Transverse colon (tissue), 4 donors: ENCODE data around the gene RIMS1. TPM values are rescaled to one million over a fixed set of nuclear protein-coding genes. Genes with fewer than 3 reads are reported as not detected.

Source experiments
- DNase-seq: peaks from one replicate; pipeline ENCODE4 v3.0.0-alpha.2; 2019
- H3K27ac ChIP-seq, 4 donors: fragments of 200-600 bp; sonication (generic); 2 replicates each; pipeline ENCODE4 v1.5.1; 2016 to 2018; ENCODE audit warnings: inconsistent platforms in 4 of 4
- H3K27me3 ChIP-seq: fragments of 200-600 bp; sonication (generic); 2 replicates; pipeline ENCODE4 v1.5.1; 2017; ENCODE audit warnings: inconsistent platforms
- H3K36me3 ChIP-seq, 4 donors: fragments of 200-600 bp; sonication (generic); 2 replicates each; pipeline ENCODE4 v1.5.1; 2017 to 2019; ENCODE audit warnings: inconsistent platforms in 4 of 4
- H3K4me1 ChIP-seq, 4 donors: fragments of 200-600 bp; sonication (generic); 2 replicates each; pipeline ENCODE4 v1.5.1; 2017 to 2020; ENCODE audit warnings: inconsistent platforms in 4 of 4
- H3K4me3 ChIP-seq, 4 donors: fragments of 200-600 bp; sonication (generic); 1 replicate in 1 of 4; 2 replicates in 3 of 4; pipeline versions ENCODE4 v1.5.1 to v1.6.1; 2017 to 2019; ENCODE audit warnings: inconsistent platforms in 4 of 4
- H3K9me3 ChIP-seq, 2 donors: fragments of 200-600 bp; sonication (generic); 2 replicates each; pipeline ENCODE4 v1.5.1; 2017 to 2019; ENCODE audit warnings: inconsistent platforms in 2 of 2
- EP300 ChIP-seq: sonication (generic); formaldehyde crosslinking; IDR thresholded peaks from one replicate; pipeline ENCODE4 v1.6.1; 2017; ENCODE audit warnings: antibody characterized with exemption, low read depth
- POLR2A ChIP-seq: fragments of 450-650 bp; IDR thresholded peaks from one replicate; pipeline ENCODE4 v1.6.1; 2016; ENCODE audit warnings: antibody characterized with exemption, mild to moderate bottlenecking, moderate library complexity
- POLR2AphosphoS5 ChIP-seq, 3 donors: sonication (generic); formaldehyde crosslinking; IDR thresholded peaks; one replicate each; pipeline ENCODE4 v1.6.1; 2016; ENCODE audit warnings: antibody characterized with exemption in 3 of 3
- WGBS, 2 donors: methylation state at CpG; one replicate each; pipeline ENCODE4 v1.1.5; 2018; ENCODE audit warnings: low coverage in 1 of 2; 5-methylcytosine and 5-hydroxymethylcytosine counted together
- in situ Hi-C, 4 donors: fragments of 200-750 bp; cut with MboI; loops; one replicate each; pipeline versions ENCODE4 v1.15.0 to v1.15.1; 2017; ENCODE audit warnings: low sequenced_read_pairs in 3 of 4, low pct_ligation_motif_present in 1 of 4, low pct_unique_long_range_greater_than_20kb in 1 of 4
- intact Hi-C: fragments of 100-400 bp; cut with DNase I; formaldehyde crosslinking; loops from one replicate; pipeline ENCODE4 v1.15.1; 2023; ENCODE audit warnings: low total_unique reads
- total RNA-seq, 4 donors: library from RNA; depleted of rRNA; stranded (reverse); fragments of >200 nt; gene quantifications; one replicate each; pipeline ENCODE4 v1.1.0, GENCODE V29; 2016
- TF ChIP-seq, protein P1 (sequence below), 5 experiments: fragments of 200-600 bp in 3 of 5; fragments of 450-650 bp in 2 of 5; sonication (generic) in 3 of 5; IDR thresholded peaks; 1 replicate in 2 of 5; 2 replicates in 3 of 5; pipeline ENCODE4 v1.5.1; 2016 to 2017; ENCODE audit warnings: antibody characterized with exemption in 5 of 5, inconsistent platforms in 3 of 5, mild to moderate bottlenecking in 2 of 5, moderate library complexity in 1 of 5

RIMS1 gene
- total RNA-seq, 4 donors from 2014 or later, result 0.32 to 0.41 TPM; not detected in 2

DNA sequence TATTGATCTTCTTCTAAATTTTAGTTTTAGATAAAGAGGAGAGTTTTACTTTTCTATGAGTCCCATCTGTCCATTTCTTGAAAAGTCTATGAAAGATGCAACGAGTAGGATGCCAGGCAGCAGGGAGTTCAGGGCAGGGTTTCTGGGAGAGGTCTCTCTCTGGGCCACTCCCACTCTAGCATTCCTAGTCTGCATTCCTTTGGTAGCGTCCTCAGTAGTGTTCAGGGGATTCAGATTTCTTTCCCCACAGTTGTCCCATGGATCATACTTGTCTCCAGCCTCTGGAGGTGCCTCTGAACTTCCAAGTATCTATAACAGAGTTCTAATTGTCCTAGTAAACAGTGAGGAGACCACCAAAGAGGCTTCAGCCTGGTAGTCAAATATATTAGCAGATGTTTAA lies 225.3 kb downstream of the RIMS1 start:
- Histone ChIP-seq H3K4me3 (no peak overlapping the region), H3K9me3 (no peaks in the 10 kb centered on the region), H3K27me3 (no peaks in the 10 kb centered on the region), H3K4me1 (no peaks in the 10 kb centered on the region), H3K36me3 (no peaks in the 10 kb centered on the region), H3K27ac (no peak overlapping the region)
- in situ Hi-C loops, result no loop called here
- TF ChIP-seq POLR2AphosphoS5 (IDR thresholded peaks at IDR 0.05) (no peak), EP300 (no peak), POLR2A (no peak)
- TF ChIP-seq, protein P1, sequence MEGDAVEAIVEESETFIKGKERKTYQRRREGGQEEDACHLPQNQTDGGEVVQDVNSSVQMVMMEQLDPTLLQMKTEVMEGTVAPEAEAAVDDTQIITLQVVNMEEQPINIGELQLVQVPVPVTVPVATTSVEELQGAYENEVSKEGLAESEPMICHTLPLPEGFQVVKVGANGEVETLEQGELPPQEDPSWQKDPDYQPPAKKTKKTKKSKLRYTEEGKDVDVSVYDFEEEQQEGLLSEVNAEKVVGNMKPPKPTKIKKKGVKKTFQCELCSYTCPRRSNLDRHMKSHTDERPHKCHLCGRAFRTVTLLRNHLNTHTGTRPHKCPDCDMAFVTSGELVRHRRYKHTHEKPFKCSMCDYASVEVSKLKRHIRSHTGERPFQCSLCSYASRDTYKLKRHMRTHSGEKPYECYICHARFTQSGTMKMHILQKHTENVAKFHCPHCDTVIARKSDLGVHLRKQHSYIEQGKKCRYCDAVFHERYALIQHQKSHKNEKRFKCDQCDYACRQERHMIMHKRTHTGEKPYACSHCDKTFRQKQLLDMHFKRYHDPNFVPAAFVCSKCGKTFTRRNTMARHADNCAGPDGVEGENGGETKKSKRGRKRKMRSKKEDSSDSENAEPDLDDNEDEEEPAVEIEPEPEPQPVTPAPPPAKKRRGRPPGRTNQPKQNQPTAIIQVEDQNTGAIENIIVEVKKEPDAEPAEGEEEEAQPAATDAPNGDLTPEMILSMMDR (IDR thresholded peaks at IDR 0.05), result no peak
- no peak for DNase-seq
- intact Hi-C loops, result no loop called here
- WGBS, 2 donors, result 31 to 44% methylated on average over 2 of the region's 2 CpGs

- intact Hi-C loops (no loop called here), in situ Hi-C loops (no loop called here)
- H3K4me3 ChIP-seq, result no peak overlapping the region
- H3K27ac ChIP-seq, result no peak overlapping the region
- H3K27me3 ChIP-seq, result no peaks in the 10 kb centered on the region
- no peaks in the 10 kb centered on the region for H3K36me3 ChIP-seq
- no peak for DNase-seq
- H3K4me1 ChIP-seq, result no peaks in the 10 kb centered on the region
- TF ChIP-seq POLR2A (no peak), EP300 (no peak), POLR2AphosphoS5 (IDR thresholded peaks at IDR 0.05) (no peak)
- TF ChIP-seq, protein P1 (IDR thresholded peaks at IDR 0.05), result no peak
- no peaks in the 10 kb centered on the region for H3K9me3 ChIP-seq
- 78 to 91% methylated on average over 2 of the region's 2 CpGs for WGBS, 2 donors
Measured at GRCh38 chr6:72130327-72130726, 244.0 kb downstream of the RIMS1 start.

- TF ChIP-seq, protein P1 (IDR thresholded peaks at IDR 0.05), result no peak
- TF ChIP-seq EP300 (no peak), POLR2A (no peak), POLR2AphosphoS5 (IDR thresholded peaks at IDR 0.05) (no peak)
- no peak overlapping the region for H3K27ac ChIP-seq
- H3K9me3 ChIP-seq, result no peaks in the 10 kb centered on the region
- no peaks in the 10 kb centered on the region for H3K36me3 ChIP-seq
- H3K4me3 ChIP-seq, result no peak overlapping the region
- DNase-seq, result no peak
- H3K27me3 ChIP-seq, result no peaks in the 10 kb centered on the region
- H3K4me1 ChIP-seq, result no peaks in the 10 kb centered on the region
- 69 to 84% methylated on average over 1 of the region's 1 CpG for WGBS, 2 donors
- in situ Hi-C loops, result no loop called here
- intact Hi-C loops, result no loop called here
Measured at GRCh38 chr6:72132427-72132826, 246.1 kb downstream of the RIMS1 start.

DNA sequence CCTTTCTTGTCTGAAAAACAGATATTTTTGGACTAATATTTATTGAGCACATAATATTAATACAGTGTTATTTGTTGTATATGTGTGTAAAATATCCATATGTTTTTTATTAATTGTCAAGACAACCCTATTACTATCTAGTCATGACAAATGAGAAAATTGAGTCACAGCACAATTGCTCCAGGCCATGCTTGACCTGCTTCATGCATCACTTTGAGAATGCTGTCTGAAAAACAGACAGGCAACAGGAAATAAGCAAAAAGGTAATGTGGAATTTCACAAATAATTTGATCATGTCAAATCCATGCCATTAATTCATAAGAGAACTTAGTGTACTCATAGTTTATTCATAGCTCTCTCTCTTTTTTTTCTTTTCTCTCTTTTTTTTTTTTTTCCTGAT lies 246.5 kb downstream of the RIMS1 start:
- no peak for TF ChIP-seq POLR2A
- Histone ChIP-seq H3K27ac (no peak overlapping the region), H3K9me3 (no peaks in the 10 kb centered on the region), H3K4me1 (no peaks in the 10 kb centered on the region), H3K36me3 (no peaks in the 10 kb centered on the region), H3K27me3 (no peaks in the 10 kb centered on the region), H3K4me3 (no peak overlapping the region)
- no peak for DNase-seq
- in situ Hi-C loops, result no loop called here
- intact Hi-C loops, result no loop called here

GRCh38 chr6:72133324-72133723 lies 247.0 kb downstream of the RIMS1 start:
- no peaks in the 10 kb centered on the region for H3K4me1 ChIP-seq
- no peaks in the 10 kb centered on the region for H3K9me3 ChIP-seq
- TF ChIP-seq POLR2AphosphoS5 (IDR thresholded peaks at IDR 0.05), result no peak
- TF ChIP-seq POLR2A, result no peak
- no peak overlapping the region for H3K27ac ChIP-seq
- no peaks in the 10 kb centered on the region for H3K27me3 ChIP-seq
- intact Hi-C loops (no loop called here), in situ Hi-C loops (no loop called here)
- 63 to 89% methylated on average over 1 of the region's 1 CpG for WGBS, 2 donors
- no peaks in the 10 kb centered on the region for H3K36me3 ChIP-seq
- no peak for DNase-seq
- no peak overlapping the region for H3K4me3 ChIP-seq
